Mucosa of gallbladder (tissue), 1 donor: ENCODE results near the gene IL23A. TPM values are rescaled to one million over a fixed set of nuclear protein-coding genes. Genes with fewer than 3 reads are reported as not detected.
"Not testable (repeated sequence)": the region's sequence is repeated elsewhere in the genome, so short reads cannot be mapped to it uniquely, and the experiment has no call there.

Experiments
- DNase-seq: peaks from one replicate; pipeline ENCODE4 v3.0.0-alpha.2; 2020; ENCODE audit warnings: low spot score
- total RNA-seq: library from RNA; stranded (reverse); gene quantifications from one replicate; pipeline ENCODE4 v1.2.1, GENCODE V29; 2021
- donor health status: DM: no; HTN: no; CAD: no.

Gene IL23A
- 0.49 TPM for total RNA-seq

GRCh38 chr12:56338308-56339157 lies at the start of gene IL23A:
Gene IL23A, plus strand, starts transcription at chr12:56338884. Its CDS starts 161 bp downstream, at chr12:56339045.
- DNase-seq: no peak

- DNase-seq: no peak
Measured at GRCh38 chr12:56293795-56294194, 44.9 kb upstream of the IL23A start.

GRCh38 chr12:56296295-56296694 lies 42.4 kb upstream of the IL23A start:
- no peak for DNase-seq

GRCh38 chr12:56297400-56297799 lies 41.3 kb upstream of the IL23A start:
- no peak for DNase-seq

- DNase-seq: no peak
Measured at GRCh38 chr12:56298828-56299227, 39.9 kb upstream of the IL23A start.

- DNase-seq: no peak
Measured at GRCh38 chr12:56299308-56299852, 39.3 kb upstream of the IL23A start.

GRCh38 chr12:56299853-56300643 lies 38.6 kb upstream of the IL23A start, which contains the start of gene CS:
Gene CS, minus strand, starts transcription at chr12:56300330. Its CDS starts 129 bp downstream, at chr12:56300201.
- DNase-seq: peak; percentile 99

- no peak for DNase-seq
Measured at GRCh38 chr12:56300644-56301464, 37.8 kb upstream of the IL23A start.

GRCh38 chr12:56304276-56304675 lies 34.4 kb upstream of the IL23A start:
- DNase-seq: no peak

- no peak for DNase-seq
Measured at GRCh38 chr12:56304872-56305590, 33.7 kb upstream of the IL23A start.

- no peak for DNase-seq
Measured at GRCh38 chr12:56307221-56307965, 31.3 kb upstream of the IL23A start.

GRCh38 chr12:56308714-56309113 lies 30.0 kb upstream of the IL23A start:
- DNase-seq: no peak

GRCh38 chr12:56311003-56311402 lies 27.7 kb upstream of the IL23A start:
- no peak for DNase-seq

GRCh38 chr12:56315249-56315621 lies 23.4 kb upstream of the IL23A start:
- DNase-seq: no peak

GRCh38 chr12:56315622-56316473 lies 22.8 kb upstream of the IL23A start, which contains the start of gene CNPY2:
Gene CNPY2, minus strand, starts transcription at chr12:56315988. Its CDS starts 771 bp downstream, at chr12:56315217.
- DNase-seq: peak; percentile 95

- DNase-seq: no peak
Measured at GRCh38 chr12:56317675-56318074, 21.0 kb upstream of the IL23A start.

GRCh38 chr12:56321027-56321426 lies 17.7 kb upstream of the IL23A start:
- no peak for DNase-seq

- not testable (repeated sequence) for DNase-seq
Measured at GRCh38 chr12:56321610-56322009, 17.1 kb upstream of the IL23A start.

GRCh38 chr12:56324206-56324605 lies 14.5 kb upstream of the IL23A start:
- DNase-seq: no peak
